ENCODE measurements around the gene MS4A6E.
"Not testable (repeated sequence)": the region's sequence is repeated elsewhere in the genome, so short reads cannot be mapped to it uniquely, and the experiment has no call there.

Gene MS4A6E

GRCh38 chr11:60301178-60301577 is 25.9 kb upstream of the MS4A6E start:
- DNase-seq (ENCODE audit: low read depth): no peak
- TF ChIP-seq CTCF (conservative IDR thresholded peaks at IDR 0.05; ENCODE audit: low read length): no peak
- H3K4me3 ChIP-seq (ENCODE audit: low read length): no peak overlapping the region

GRCh38 chr11:60301884-60302283 is 25.2 kb upstream of the MS4A6E start:
- H3K4me3 ChIP-seq (ENCODE audit: low read length); DNase-seq (ENCODE audit: low read depth): not testable (repeated sequence)

- TF ChIP-seq CTCF (conservative IDR thresholded peaks at IDR 0.05; ENCODE audit: low read length): no peak
These were observed 23.4 kb upstream of the MS4A6E start for GRCh38 chr11:60303661-60304060.

GRCh38 chr11:60305906-60306619 is 21.0 kb upstream of the MS4A6E start:
- no peak for DNase-seq (ENCODE audit: low read depth)
- no peak overlapping the region for H3K4me3 ChIP-seq (ENCODE audit: low read length)
- no peak for TF ChIP-seq CTCF (conservative IDR thresholded peaks at IDR 0.05; ENCODE audit: low read length)

More at GRCh38 chr11:60303661-60304060, 23.4 kb upstream of the MS4A6E start:
- H3K4me3 ChIP-seq (ENCODE audit: low read length): no peak overlapping the region
- DNase-seq (ENCODE audit: low read depth): no peak

- no peak for TF ChIP-seq CTCF (conservative IDR thresholded peaks at IDR 0.05; ENCODE audit: low read length)
- no peak for DNase-seq (ENCODE audit: low read depth)
- no peak overlapping the region for H3K4me3 ChIP-seq (ENCODE audit: low read length)
These were observed 19.4 kb upstream of the MS4A6E start for GRCh38 chr11:60307507-60308195.

- no peak for TF ChIP-seq CTCF (conservative IDR thresholded peaks at IDR 0.05; ENCODE audit: low read length)
- no peak for DNase-seq (ENCODE audit: low read depth)
- no peak overlapping the region for H3K4me3 ChIP-seq (ENCODE audit: low read length)
These were observed 16.6 kb upstream of the MS4A6E start for GRCh38 chr11:60310407-60310998.

- H3K4me3 ChIP-seq (ENCODE audit: low read length): no peak overlapping the region
These were observed 12.3 kb upstream of the MS4A6E start for GRCh38 chr11:60314635-60315321.

More at GRCh38 chr11:60314635-60315321, 12.3 kb upstream of the MS4A6E start:
- no peak for TF ChIP-seq CTCF (conservative IDR thresholded peaks at IDR 0.05; ENCODE audit: low read length)
- DNase-seq (ENCODE audit: low read depth): no peak

Measured in AG10803 (cell line).